Dermis microvascular lymphatic vessel endothelial cell (primary cell): ENCODE data around the gene FBXO47. TPM values are rescaled to one million over a fixed set of nuclear protein-coding genes. Genes with fewer than 3 reads are reported as not detected.
A peak's percentile ranks its signal among the peaks of the same experiment; 100 is the strongest.
"Not testable (repeated sequence)": the region's sequence is repeated elsewhere in the genome, so short reads cannot be mapped to it uniquely, and the experiment has no call there.

Experiments
- DNase-seq, 2 donors: peaks; one replicate each; pipeline versions ENCODE4 v3.0.0 to v3.0.0-alpha.2; 2010; ENCODE audit warnings: low read depth in 2 of 2
- total RNA-seq: library from RNA; depleted of rRNA; stranded (reverse); fragments of >200 nt; gene quantifications from 2 replicates; pipeline ENCODE4 v1.2.1, GENCODE V29; 2014

The FBXO47 gene
- total RNA-seq, 1 donor from 2014 or later: under 0.01 TPM

GRCh38 chr17:38922538-38923297 lies 44.5 kb downstream of the FBXO47 start:
- peak in 1 of 2 donors; percentile 59 for DNase-seq

DNA sequence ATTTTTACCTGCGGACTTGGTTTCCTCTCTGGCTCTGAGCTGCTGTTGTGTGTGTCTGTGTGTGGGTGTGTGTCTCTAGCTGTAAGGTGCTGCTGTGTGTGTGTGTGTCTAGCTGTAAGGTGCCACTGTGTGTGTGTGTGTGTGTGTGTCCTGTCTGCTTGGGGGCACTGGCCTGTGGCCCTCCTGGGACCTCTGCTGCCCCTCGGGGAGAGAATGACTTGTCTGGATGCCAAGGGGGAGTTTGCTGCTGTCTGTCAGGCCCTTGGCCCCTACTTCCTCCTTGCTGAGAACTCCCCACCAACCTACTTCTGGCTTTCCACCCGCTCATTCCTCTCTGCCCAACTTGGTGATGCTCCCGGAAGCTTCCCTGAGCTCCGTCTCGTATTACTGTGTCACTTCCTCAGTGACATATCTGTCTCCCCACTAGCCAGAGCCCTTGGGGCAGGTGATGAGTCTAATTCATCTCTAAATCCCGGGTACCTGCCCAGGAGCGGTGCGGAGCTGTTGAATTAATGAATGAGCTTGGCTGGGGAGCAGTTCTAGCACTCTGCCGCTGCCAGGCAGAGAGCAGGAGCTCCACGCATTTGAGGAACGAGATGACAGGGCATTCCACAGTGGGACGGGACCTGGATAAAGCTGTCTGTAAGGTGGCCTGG lies 45.3 kb downstream of the FBXO47 start:
- no peak for DNase-seq

GRCh38 chr17:38920374-38921291 lies 46.6 kb downstream of the FBXO47 start:
- DNase-seq: no peak

- no peak for DNase-seq
Observed at GRCh38 chr17:38919316-38920078, 47.7 kb downstream of the FBXO47 start.

DNA sequence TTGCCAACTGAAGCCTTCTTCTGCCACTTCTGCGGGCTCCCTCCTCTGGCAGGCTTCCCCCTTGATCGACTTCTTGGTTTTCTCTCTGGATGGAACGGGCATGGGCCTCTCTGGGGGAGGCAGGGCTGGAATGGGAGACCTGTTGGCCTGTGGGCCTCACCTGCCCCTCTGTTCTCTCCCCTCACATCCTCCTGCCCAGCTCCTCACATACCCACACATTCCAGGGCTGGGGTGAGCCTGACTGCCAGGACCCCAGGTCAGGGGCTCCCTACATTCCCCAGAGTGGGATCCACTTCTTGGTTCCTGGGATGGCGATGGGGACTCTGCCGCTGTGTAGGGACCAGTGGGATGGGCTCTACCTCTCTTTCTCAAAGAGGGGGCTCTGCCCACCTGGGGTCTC lies 48.3 kb downstream of the FBXO47 start:
- no peak for DNase-seq

- DNase-seq: no peak
Observed at GRCh38 chr17:38918129-38918913, 48.9 kb downstream of the FBXO47 start.

GRCh38 chr17:38917259-38917658 lies 49.9 kb downstream of the FBXO47 start:
- DNase-seq: no peak

DNA sequence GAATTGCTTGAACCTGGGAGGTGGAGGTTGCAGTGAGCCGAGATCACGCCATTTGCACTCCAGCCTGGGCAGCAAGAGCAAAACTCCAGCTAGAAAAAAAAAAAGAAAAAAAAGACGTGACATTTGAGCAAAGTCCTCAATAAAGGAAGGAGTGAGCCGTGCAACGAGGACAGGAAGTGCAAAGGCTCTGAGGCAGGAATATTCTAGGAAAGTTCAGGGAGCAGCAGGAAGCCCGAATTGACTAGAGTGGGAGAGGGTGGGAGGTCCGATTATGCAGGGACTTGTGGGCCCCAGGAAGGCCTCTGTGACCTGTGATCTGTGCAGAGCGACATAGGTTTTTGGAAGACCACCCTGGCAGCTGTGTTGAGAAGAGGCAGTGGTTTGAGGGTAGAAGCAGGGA lies 50.4 kb downstream of the FBXO47 start:
- DNase-seq: no peak

DNA sequence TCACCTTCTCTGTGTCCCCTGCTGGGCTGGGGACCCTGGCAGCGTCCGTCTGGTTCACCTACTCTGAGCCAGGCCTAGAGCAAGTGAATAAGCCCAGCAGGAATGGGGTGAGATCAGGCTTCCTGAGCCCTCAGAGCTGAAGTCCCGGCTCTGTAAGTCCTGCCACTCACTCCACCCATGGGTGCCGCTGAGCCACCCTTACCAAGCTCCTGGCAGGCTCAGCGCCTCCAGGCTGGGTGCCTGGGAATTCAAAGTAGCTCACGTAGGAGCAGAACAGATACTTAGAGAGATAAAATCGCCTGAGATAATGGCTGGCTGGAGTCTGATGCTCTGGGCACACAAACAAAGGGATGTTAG lies 51.6 kb downstream of the FBXO47 start:
- DNase-seq: no peak

- no peak for DNase-seq
Observed at GRCh38 chr17:38914741-38915638, 52.2 kb downstream of the FBXO47 start.

DNA sequence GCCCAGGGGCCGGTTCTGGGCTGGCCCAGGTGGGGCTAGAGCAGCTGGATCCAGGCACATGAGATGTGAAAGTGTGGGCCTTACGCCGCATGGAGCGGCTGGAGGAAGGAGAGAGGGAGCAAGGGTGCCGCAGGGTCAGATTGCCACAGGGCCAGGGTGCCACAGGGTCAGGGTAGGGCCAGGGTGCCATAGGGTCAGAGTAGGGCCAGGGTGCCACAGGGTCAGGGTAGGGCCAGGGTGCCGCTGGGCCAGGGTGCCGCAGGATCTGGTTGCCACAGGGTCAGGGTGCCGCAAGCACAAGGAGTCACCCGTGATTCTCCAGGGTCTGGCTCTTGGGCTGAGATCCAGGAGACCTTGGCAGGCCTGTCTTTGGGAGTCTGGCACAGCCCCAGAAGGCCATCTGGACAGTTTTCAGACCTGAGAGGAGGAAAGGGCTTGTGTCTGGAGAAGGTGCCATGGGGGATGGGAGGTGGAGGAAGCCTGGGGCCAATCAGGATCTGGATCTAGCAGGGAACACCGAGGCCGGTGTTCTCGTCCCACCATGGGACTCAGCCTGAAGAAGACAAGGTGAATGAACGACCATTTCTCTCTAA lies 54.9 kb downstream of the FBXO47 start:
- no peak for DNase-seq

DNA sequence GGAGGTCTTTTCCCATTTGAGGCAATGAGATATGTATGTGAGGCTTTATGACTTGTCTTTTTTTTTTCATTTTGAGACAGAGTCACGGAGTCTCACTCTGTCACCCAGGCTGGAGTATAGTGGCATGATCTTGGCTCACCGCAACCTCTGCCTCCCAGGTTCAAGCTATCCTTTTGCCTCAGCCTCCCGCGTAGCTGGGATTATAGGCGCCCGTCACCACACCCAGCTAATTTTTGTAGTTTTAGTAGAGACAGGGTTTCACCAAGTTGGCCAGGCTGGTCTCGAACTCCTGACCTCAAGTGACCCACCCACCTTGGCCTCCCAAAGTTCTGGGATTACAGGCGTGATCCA lies 55.5 kb downstream of the FBXO47 start:
- not testable (repeated sequence) for DNase-seq

- no peak for DNase-seq
Observed at GRCh38 chr17:38911081-38911730, 56.0 kb downstream of the FBXO47 start.

GRCh38 chr17:38910325-38910724 lies 56.9 kb downstream of the FBXO47 start:
- no peak for DNase-seq

GRCh38 chr17:38908676-38909181 lies 58.5 kb downstream of the FBXO47 start:
- DNase-seq: peak; percentile 64 to 71

DNA sequence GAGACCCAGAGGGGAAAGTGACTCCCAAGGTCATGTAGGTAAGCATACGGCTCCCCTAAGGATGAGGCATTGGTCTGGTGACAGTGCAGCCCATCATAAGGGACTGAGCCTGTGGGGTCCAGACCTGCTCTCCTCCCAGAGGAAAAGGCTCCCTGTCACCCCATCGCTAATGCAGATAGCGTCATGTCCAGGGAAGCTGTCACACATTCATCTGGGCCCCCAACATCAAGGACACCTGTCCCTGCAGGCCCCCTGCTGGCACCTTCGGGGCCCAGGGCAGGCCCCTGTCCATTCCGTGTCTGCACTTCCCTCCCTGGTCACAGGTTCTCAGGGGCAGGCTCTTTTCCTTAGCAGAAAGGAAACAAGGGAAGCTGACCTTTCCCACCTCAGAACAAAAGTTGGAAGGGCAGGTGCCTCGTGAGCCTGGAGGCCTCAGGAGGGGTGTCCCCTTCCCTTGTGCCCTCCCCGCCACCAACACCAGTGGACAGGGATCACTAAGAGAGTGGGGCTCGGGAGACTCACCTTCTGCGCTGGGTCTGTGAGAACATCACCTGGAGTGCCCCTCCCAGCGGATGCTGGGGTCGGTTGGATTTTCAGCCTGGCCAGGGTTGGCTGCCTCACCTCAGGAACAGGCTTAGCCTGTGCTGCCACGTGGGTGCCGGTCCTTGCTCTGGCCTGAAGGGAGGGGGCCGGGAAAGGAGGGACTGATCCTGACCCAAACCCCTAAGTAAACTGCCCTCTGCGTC lies 59.1 kb downstream of the FBXO47 start:
- no peak for DNase-seq

GRCh38 chr17:38906460-38907228 lies 60.6 kb downstream of the FBXO47 start:
- no peak for DNase-seq
